HepG2 (cell line): ENCODE data around the gene ARFIP1. TPM values are rescaled to one million over a fixed set of nuclear protein-coding genes. Genes with fewer than 3 reads are reported as not detected.

Experiments
- AKAP8 ChIP-seq: sonication (generic); formaldehyde crosslinking; IDR thresholded peaks from 2 replicates; pipeline ENCODE4 v1.5.1; 2020; ENCODE audit warnings: mild to moderate bottlenecking, missing genetic modification reagents
- BCL3 ChIP-seq: sonication (generic); formaldehyde crosslinking; IDR thresholded peaks from 2 replicates; pipeline ENCODE4 v1.5.1; 2020; ENCODE audit warnings: mild to moderate bottlenecking, missing genetic modification reagents, moderate library complexity
- CBX2 ChIP-seq, 2 experiments: fragments of 200-600 bp in 1 of 2; sonication (generic); formaldehyde crosslinking in 1 of 2; IDR thresholded peaks; 2 replicates each; pipeline versions ENCODE4 v1.7.0 to v1.8.1; 2018 to 2022; ENCODE audit warnings: low read depth in 2 of 2, low read length in 1 of 2, mild to moderate bottlenecking in 1 of 2, missing genetic modification reagents in 1 of 2
- CBX5 ChIP-seq: sonication (generic); formaldehyde crosslinking; IDR thresholded peaks from 2 replicates; pipeline ENCODE4 v1.4.0; 2020; ENCODE audit warnings: missing genetic modification reagents, borderline replicate concordance
- DZIP1 ChIP-seq: sonication (generic); formaldehyde crosslinking; IDR thresholded peaks from 2 replicates; pipeline ENCODE4 v1.5.0; 2020; ENCODE audit warnings: mild to moderate bottlenecking, missing genetic modification reagents
- EP300 ChIP-seq, 3 experiments: sonication (generic) in 1 of 3; formaldehyde crosslinking in 1 of 3; IDR thresholded peaks; 2 replicates each; pipeline versions ENCODE4 v1.5.1 to v1.6.1; 2011 to 2020; ENCODE audit warnings: low read depth in 2 of 3, low read length in 2 of 3, borderline replicate concordance in 1 of 3, improper control_type of control experiment in 1 of 3, mild to moderate bottlenecking in 1 of 3, missing genetic modification reagents in 1 of 3, moderate library complexity in 1 of 3
- HCFC1 ChIP-seq: fragments of 150-350 bp; IDR thresholded peaks from 2 replicates; pipeline ENCODE4 v1.6.1; 2014; ENCODE audit warnings: low read depth, low read length
- HDAC1 ChIP-seq: sonication (generic); formaldehyde crosslinking; IDR thresholded peaks from 2 replicates; pipeline ENCODE4 v1.5.1; 2020; ENCODE audit warnings: mild to moderate bottlenecking, missing genetic modification reagents
- HNRNPH1 ChIP-seq: fragments of 200-400 bp; formaldehyde crosslinking; optimal IDR thresholded peaks from 2 replicates; pipeline ENCODE3; 2017; ENCODE audit warnings: mild to moderate bottlenecking, low read depth, low read length
- MAX ChIP-seq: IDR thresholded peaks from 2 replicates; pipeline ENCODE4 v1.6.1; 2012; ENCODE audit warnings: inconsistent platforms
- NFKB2 ChIP-seq: sonication (generic); formaldehyde crosslinking; IDR thresholded peaks from 2 replicates; pipeline ENCODE4 v1.4.0; 2020; ENCODE audit warnings: missing genetic modification reagents, borderline replicate concordance
- PCBP1 ChIP-seq: fragments of 200-400 bp; formaldehyde crosslinking; IDR thresholded peaks from 2 replicates; pipeline ENCODE4 v1.6.1; 2017; ENCODE audit warnings: mild to moderate bottlenecking, low read depth, low read length, borderline replicate concordance
- PRMT3 ChIP-seq: sonication (generic); formaldehyde crosslinking; IDR thresholded peaks from 2 replicates; pipeline ENCODE4 v1.8.1; 2022; ENCODE audit warnings: low read depth, mild to moderate bottlenecking, moderate library complexity, missing genetic modification reagents, borderline replicate concordance
- SALL1 ChIP-seq: sonication (generic); formaldehyde crosslinking; IDR thresholded peaks from 2 replicates; pipeline ENCODE4 v1.8.0; 2022; ENCODE audit warnings: mild to moderate bottlenecking, missing genetic modification reagents
- SALL2 ChIP-seq: sonication (generic); formaldehyde crosslinking; IDR thresholded peaks from 2 replicates; pipeline ENCODE4 v1.8.1; 2023; ENCODE audit warnings: mild to moderate bottlenecking, missing genetic modification reagents, inconsistent platforms
- SRSF9 ChIP-seq: fragments of 200-400 bp; formaldehyde crosslinking; IDR thresholded peaks from 2 replicates; pipeline ENCODE4 v1.6.1; 2018; ENCODE audit warnings: borderline replicate concordance, mild to moderate bottlenecking, low read depth, low read length; ENCODE audit not compliant: insufficient read depth, poor library complexity, severe bottlenecking
- TBX2 ChIP-seq: sonication (generic); formaldehyde crosslinking; IDR thresholded peaks from 2 replicates; pipeline ENCODE4 v1.5.0; 2020; ENCODE audit warnings: missing genetic modification reagents, mild to moderate bottlenecking, borderline replicate concordance
- ZMYM4 ChIP-seq: sonication (generic); formaldehyde crosslinking; IDR thresholded peaks from 2 replicates; pipeline ENCODE4 v1.8.1; 2023; ENCODE audit warnings: mild to moderate bottlenecking, missing genetic modification reagents
- ZNF563 ChIP-seq: sonication (generic); formaldehyde crosslinking; IDR thresholded peaks from 2 replicates; pipeline ENCODE4 v1.8.0; 2022; ENCODE audit warnings: mild to moderate bottlenecking, moderate library complexity, missing genetic modification reagents
- ZNF761 ChIP-seq: sonication (generic); formaldehyde crosslinking; conservative IDR thresholded peaks from 2 replicates; pipeline ENCODE4 v1.4.0; 2020; ENCODE audit warnings: mild to moderate bottlenecking, missing genetic modification reagents
- ZSCAN5A ChIP-seq: sonication (generic); formaldehyde crosslinking; IDR thresholded peaks from 2 replicates; pipeline ENCODE4 v1.8.0; 2022; ENCODE audit warnings: mild to moderate bottlenecking, missing genetic modification reagents, borderline replicate concordance
- polyA plus RNA-seq, 8 experiments: library from polyadenylated mRNA; depleted of rRNA in 3 of 8; stranded (reverse) in 7 of 8; unstranded in 1 of 8; fragments of >200 nt; fragmentation: Illumina TruSeq in 4 of 8; extraction: Trizol in 4 of 8; gene quantifications; 2 replicates each; pipeline versions ENCODE4 v1.2.1 to v1.2.3, GENCODE V29; 2011 to 2016; ENCODE audit warnings: low read depth in 4 of 8, missing spikeins in 1 of 8, mixed read lengths in 1 of 8; ENCODE audit not compliant: insufficient read depth in 1 of 8
- total RNA-seq, 5 experiments: library from RNA; depleted of rRNA; stranded (reverse); fragments of >200 nt; fragmentation: Illumina TruSeq; extraction: Trizol; gene quantifications; 2 replicates each; pipeline ENCODE4 v1.2.3, GENCODE V29; 2016; ENCODE audit warnings: low read depth in 1 of 5

ARFIP1 gene
- total and polyA plus RNA-seq, 2 of the 13 experiments (the other 11 are each of a cell fraction or from before 2014, with no cell fraction given) = 9.9 to 27.7 TPM

- TF ChIP-seq DZIP1 = no peak
- TF ChIP-seq NFKB2 (CRISPR knock-in tag) = peak; percentile 54; the same call in 1 of the 2 replicates
- no peak for TF ChIP-seq ZNF761 (CRISPR knock-in tag)
- no peak for TF ChIP-seq HNRNPH1
- TF ChIP-seq ZNF563 = 0 out of 2 replicates have a peak, but pooled peaks have one; percentile 36
- TF ChIP-seq HDAC1 (CRISPR knock-in tag) = peak; percentile 53; the same call in 1 of the 2 replicates
- peak; percentile 53; the same call in 1 of the 2 replicates for TF ChIP-seq TBX2 (CRISPR knock-in tag)
- TF ChIP-seq SALL1 (CRISPR knock-in tag) = peak; percentile 35; the same call in 1 of the 2 replicates
- 0 out of 2 replicates have a peak, but pooled peaks have one; percentile 23 for TF ChIP-seq BCL3 (CRISPR knock-in tag)
- 0 out of 2 replicates have a peak, but pooled peaks have one; percentile 35 for TF ChIP-seq PCBP1
- peak; percentile 51; the same call in 1 of the 2 replicates for TF ChIP-seq MAX
- TF ChIP-seq AKAP8 (CRISPR knock-in tag) = no peak
- TF ChIP-seq ZSCAN5A (CRISPR knock-in tag) = no peak
- 0 out of 2 replicates have a peak, but pooled peaks have one; percentile 57 for TF ChIP-seq PRMT3
- TF ChIP-seq ZMYM4 (CRISPR knock-in tag) = 0 out of 2 replicates have a peak, but pooled peaks have one; percentile 14
- no peak for TF ChIP-seq SALL2 (CRISPR knock-in tag)
- no peak for TF ChIP-seq CBX2 (IDR thresholded peaks at IDR 0.05; ENCODE audit: low read depth, low read length)
- TF ChIP-seq CBX2 (CRISPR knock-in tag; IDR thresholded peaks at IDR 0.05; ENCODE audit: low read depth) = 0 out of 2 replicates have a peak, but pooled peaks have one; percentile 40
- no peak for TF ChIP-seq SRSF9
- no peak for TF ChIP-seq HCFC1
- TF ChIP-seq EP300 (IDR thresholded peaks at IDR 0.05; ENCODE audit: low read depth in 2 of 2, low read length in 2 of 2) = no peak
- no peak for TF ChIP-seq EP300 (CRISPR knock-in tag; IDR thresholded peaks at IDR 0.05; ENCODE audit: borderline replicate concordance)
- TF ChIP-seq CBX5 (CRISPR knock-in tag) = no peak
These were observed 156.1 kb downstream of the ARFIP1 start, which contains the start of gene FHDC1 (continued) for GRCh38 chr4:152935631-152936445.
